SJSA1 (cell line): ENCODE results near the gene TARS2. TPM values are rescaled to one million over a fixed set of nuclear protein-coding genes. Genes with fewer than 3 reads are reported as not detected.

Experiments used
- total RNA-seq: library from RNA; depleted of rRNA; stranded (reverse); fragments of >200 nt; shearing (Covaris generic); gene quantifications from 2 replicates; pipeline ENCODE4 v1.2.3, GENCODE V29; 2014; rRNA removed

The TARS2 gene
- total RNA-seq, 1 experiment from 2014 or later: 8.7 TPM

Other genes with a start within 250 kb of the TARS2 start
- gene CA14, start 229.6 kb upstream of the TARS2 start, total RNA-seq: not detected in 2 replicates
- gene APH1A, start 218.4 kb upstream of the TARS2 start, total RNA-seq: 113 and 122 TPM in 2 replicates
- gene C1orf54, start 214.6 kb upstream of the TARS2 start, total RNA-seq: 0.21 TPM in 1 of 2 replicates, not detected in the other
- gene CIART, start 204.9 kb upstream of the TARS2 start, total RNA-seq: 5.9 and 6.1 TPM in 2 replicates
- 45.5 and 60.0 TPM in 2 replicates for gene MRPS21, start 193.6 kb upstream of the TARS2 start, total RNA-seq
- 40.2 and 49.6 TPM in 2 replicates for gene PRPF3, start 165.9 kb upstream of the TARS2 start, total RNA-seq
- 3.9 and 9.9 TPM in 2 replicates for gene RPRD2, start 123.3 kb upstream of the TARS2 start, total RNA-seq
- 22.7 and 43.4 TPM in 2 replicates for gene ECM1, start 20.7 kb downstream of the TARS2 start, total RNA-seq
- not detected in 2 replicates for gene FALEC, start 28.3 kb downstream of the TARS2 start, total RNA-seq
- gene ADAMTSL4, start 62.0 kb downstream of the TARS2 start, total RNA-seq: 0.42 TPM in 1 of 2 replicates, not detected in the other
- 183 and 225 TPM in 2 replicates for gene MCL1, start 92.2 kb downstream of the TARS2 start, total RNA-seq
- gene ENSA, start 142.2 kb downstream of the TARS2 start, total RNA-seq: 121 and 160 TPM in 2 replicates
- 2.3 and 3.9 TPM in 2 replicates for gene GOLPH3L, start 209.7 kb downstream of the TARS2 start, total RNA-seq
- not detected in 2 replicates for gene HORMAD1, start 233.5 kb downstream of the TARS2 start, total RNA-seq